ENCODE measurements around the gene ERICH4. TPM values are rescaled to one million over a fixed set of nuclear protein-coding genes. Genes with fewer than 3 reads are reported as not detected.

Gene ERICH4
- total and polyA plus RNA-seq, 2 donors (not counting 1 experiment from before 2014, with no cell fraction given): not detected

DNA sequence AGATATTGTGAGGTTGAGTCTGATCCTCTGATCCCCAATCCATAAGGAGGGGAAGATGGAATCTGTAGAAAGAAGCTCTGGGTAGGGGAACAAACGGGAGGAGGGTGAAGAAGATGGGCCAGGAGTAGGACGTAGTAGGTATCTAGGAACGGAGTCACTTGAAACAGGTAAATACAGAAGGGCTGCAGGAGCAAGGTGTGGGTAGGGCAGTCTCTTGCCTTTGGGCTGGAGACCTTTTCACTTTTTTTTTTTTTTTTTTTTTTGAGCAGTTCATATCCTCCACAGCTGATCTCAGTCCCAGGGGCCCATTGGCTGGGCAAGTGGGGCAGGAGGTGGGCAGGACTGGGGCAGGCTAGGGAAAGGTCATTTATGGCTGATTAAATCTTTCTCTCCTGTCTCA, 43.9 kb upstream of the ERICH4 start:
- DNase-seq (no peak), ATAC-seq (ENCODE audit: low read depth) (no peak)
- peaks cover 76% of the 10 kb centered on the region for H3K79me2 ChIP-seq (ENCODE audit: control insufficient read depth, insufficient read depth, low read length)
- H3K4me2 ChIP-seq (replicated peaks; ENCODE audit: low read depth, low read length, poor library complexity, severe bottlenecking): peak overlapping the region; percentile 88
- ChIA-PET POLR2A (interaction anchor here (0.6 kb wide), 1 partner anchor 20 kb away, joined by 4 read pairs; no protein-coding TSS in a partner anchor), CTCF (interaction anchor here (0.6 kb wide), 1 partner anchor 197 kb away, joined by 3 read pairs; no protein-coding TSS in a partner anchor)
- TF ChIP-seq EZH2 (IDR thresholded peaks at IDR 0.05; ENCODE audit: borderline replicate concordance, insufficient read depth, low read depth, low read length, poor library complexity, severe bottlenecking) (no peak), CTCF (IDR thresholded peaks at IDR 0.05) (no peak)
- intact Hi-C loops (cut with micrococcal nuclease): loop anchor here (5.0 kb wide), 1 partner anchor 682 kb away; the partner anchor contains the start of genes COQ8B and ITPKC
- WGBS (ENCODE audit: insufficient coverage): 92% methylated on average over 2 of the region's 3 CpGs
- Mint-ChIP-seq H3K27me3 (no peaks in the 10 kb centered on the region), H3K4me3 (peak overlapping the region; percentile 96), H3K4me1 (peaks cover 45% of the 10 kb centered on the region), H3K27ac (peak overlapping the region; percentile 65), H3K9me3 (ENCODE audit: insufficient read depth) (no peaks in the 10 kb centered on the region)
- H3K9ac ChIP-seq (ENCODE audit: low read length): peak overlapping the region; percentile 86
- no peak overlapping the region for H2AFZ ChIP-seq (ENCODE audit: insufficient read depth, low read depth, low read length, poor library complexity, severe bottlenecking)
- H3K4me3 ChIP-seq (ENCODE audit: control extremely low read depth in 1 of 5, extremely low read depth in 1 of 5, insufficient read depth in 1 of 5, low read depth in 2 of 5, low read length in 4 of 5): no peak overlapping the region
- H3K4me1 ChIP-seq (ENCODE audit: control insufficient read depth in 2 of 2, insufficient read depth in 2 of 2, low read length in 2 of 2): peaks cover 27 to 28% of the 10 kb centered on the region in 2 donors
- H3K27ac ChIP-seq (ENCODE audit: low read length in 2 of 2): no peak overlapping the region
- H3K9me3 ChIP-seq (ENCODE audit: control extremely low read depth in 1 of 3, control insufficient read depth in 2 of 3, insufficient read depth in 1 of 3, low read length in 2 of 3): no peaks in the 10 kb centered on the region
- peaks cover 10% of the 10 kb centered on the region for H4K20me1 ChIP-seq (ENCODE audit: control insufficient read depth, insufficient read depth, low read length, poor library complexity, severe bottlenecking)
- H3K27me3 ChIP-seq (replicated peaks in 1 of 4; ENCODE audit: control extremely low read depth in 1 of 4, control insufficient read depth in 3 of 4, insufficient read depth in 4 of 4, low read length in 3 of 4): no peaks in the 10 kb centered on the region
- peaks cover 0 to 13% of the 10 kb centered on the region in 2 experiments for H3K36me3 ChIP-seq (replicated peaks in 1 of 2; ENCODE audit: control extremely low read depth in 1 of 2, control insufficient read depth in 1 of 2, extremely low read depth in 1 of 2, insufficient read depth in 2 of 2, low read length in 1 of 2)

GRCh38 chr19:41399525-41399924, 43.4 kb upstream of the ERICH4 start:
- DNase-seq: no peak
- H3K9me3 Mint-ChIP-seq (ENCODE audit: insufficient read depth): no peaks in the 10 kb centered on the region
- no peaks in the 10 kb centered on the region for H3K9me3 ChIP-seq (ENCODE audit: control extremely low read depth in 1 of 3, control insufficient read depth in 2 of 3, insufficient read depth in 1 of 3, low read length in 2 of 3)
- H3K27me3 ChIP-seq (replicated peaks in 1 of 4; ENCODE audit: control extremely low read depth in 1 of 4, control insufficient read depth in 3 of 4, insufficient read depth in 4 of 4, low read length in 3 of 4): no peaks in the 10 kb centered on the region
- peak overlapping the region; percentile 45 for H3K4me3 Mint-ChIP-seq
- peaks cover 27 to 28% of the 10 kb centered on the region in 2 donors for H3K4me1 ChIP-seq (ENCODE audit: control insufficient read depth in 2 of 2, insufficient read depth in 2 of 2, low read length in 2 of 2)
- no peak overlapping the region for H3K27ac ChIP-seq (ENCODE audit: low read length in 2 of 2)
- POLR2A ChIA-PET: interaction anchor here (0.6 kb wide), 1 partner anchor 20 kb away, joined by 4 read pairs; no protein-coding TSS in a partner anchor
- WGBS (ENCODE audit: insufficient coverage): 94% methylated on average over 2 of the region's 2 CpGs
- peaks cover 0 to 13% of the 10 kb centered on the region in 2 experiments for H3K36me3 ChIP-seq (replicated peaks in 1 of 2; ENCODE audit: control extremely low read depth in 1 of 2, control insufficient read depth in 1 of 2, extremely low read depth in 1 of 2, insufficient read depth in 2 of 2, low read length in 1 of 2)
- H3K9ac ChIP-seq (ENCODE audit: low read length): no peak overlapping the region
- no peaks in the 10 kb centered on the region for H3K27me3 Mint-ChIP-seq
- H3K79me2 ChIP-seq (ENCODE audit: control insufficient read depth, insufficient read depth, low read length): peaks cover 72% of the 10 kb centered on the region
- no peak overlapping the region for H3K27ac Mint-ChIP-seq
- peaks cover 45% of the 10 kb centered on the region for H3K4me1 Mint-ChIP-seq
- intact Hi-C loops (cut with micrococcal nuclease): loop anchor here (5.0 kb wide), 1 partner anchor 682 kb away; the partner anchor contains the start of genes COQ8B and ITPKC
- peaks cover 10% of the 10 kb centered on the region for H4K20me1 ChIP-seq (ENCODE audit: control insufficient read depth, insufficient read depth, low read length, poor library complexity, severe bottlenecking)
- CTCF ChIA-PET: no interaction called here
- no peak overlapping the region for H2AFZ ChIP-seq (ENCODE audit: insufficient read depth, low read depth, low read length, poor library complexity, severe bottlenecking)
- no peak overlapping the region for H3K4me2 ChIP-seq (replicated peaks; ENCODE audit: low read depth, low read length, poor library complexity, severe bottlenecking)
- no peak for ATAC-seq (ENCODE audit: low read depth)
- H3K4me3 ChIP-seq (ENCODE audit: control extremely low read depth in 1 of 5, extremely low read depth in 1 of 5, insufficient read depth in 1 of 5, low read depth in 2 of 5, low read length in 4 of 5): no peak overlapping the region
- TF ChIP-seq EZH2 (IDR thresholded peaks at IDR 0.05; ENCODE audit: borderline replicate concordance, insufficient read depth, low read depth, low read length, poor library complexity, severe bottlenecking): no peak
- TF ChIP-seq CTCF (IDR thresholded peaks at IDR 0.05): no peak

Measured in B cell (primary cell).